ENCODE results near the gene C9orf78. TPM values are rescaled to one million over a fixed set of nuclear protein-coding genes. Genes with fewer than 3 reads are reported as not detected.

Gene C9orf78
- total and polyA plus RNA-seq, 2 of the 8 experiments (the other 6 are each of a cell fraction or from before 2014, with no cell fraction given), result 17.4 to 40.6 TPM

GRCh38 chr9:129834489-129835127 is 467 bp downstream of the C9orf78 start:
- Histone ChIP-seq H2BK20ac (ENCODE audit: low read length) (no peak overlapping the region), H3K27ac (ENCODE audit: low read depth, low read length) (no peak overlapping the region)

More at GRCh38 chr9:129834489-129835127, 467 bp downstream of the C9orf78 start:
- Histone ChIP-seq H3K4me3 (ENCODE audit: extremely low read depth in 1 of 4, insufficient read depth in 2 of 4, low read depth in 3 of 4, low read length in 4 of 4) (peak overlapping the region; percentile 80 to 100 (median 99)), H4K20me1 (replicated peaks in 1 of 2; ENCODE audit: control insufficient read depth in 1 of 2, insufficient read depth in 2 of 2, low read length in 2 of 2) (peaks cover 0 to 2% of the 10 kb centered on the region in 2 experiments), H3K56ac (replicated peaks; ENCODE audit: insufficient read length, low read depth, low read length) (peak overlapping the region; percentile 60), H2AFZ (ENCODE audit: low read length) (peak overlapping the region; percentile 47; the same call in 1 of the 2 replicates), H4K8ac (ENCODE audit: extremely low read depth, insufficient read depth, low read length) (peak overlapping the region; percentile 90; the same call in 1 of the 2 replicates), H3K79me1 (ENCODE audit: low read depth, low read length) (peaks cover 2% of the 10 kb centered on the region), H3K18ac (ENCODE audit: extremely low read depth, low read length) (no peak overlapping the region), H4K5ac (ENCODE audit: insufficient read length, low read depth, low read length) (no peak overlapping the region), H4K91ac (replicated peaks; ENCODE audit: insufficient read length, low read length) (peak overlapping the region; percentile 17), H3K9me3 (ENCODE audit: insufficient read depth in 2 of 2, low read depth in 1 of 2, low read length in 1 of 2) (no peaks in the 10 kb centered on the region), H3K23me2 (ENCODE audit: low read depth, low read length) (peaks cover 6% of the 10 kb centered on the region), H2AK5ac (ENCODE audit: low read depth, low read length) (no peak overlapping the region), H3K4me2 (ENCODE audit: insufficient read depth in 1 of 2, low read depth in 2 of 2, low read length in 2 of 2) (peak overlapping the region; percentile 87 to 97), H3K14ac (ENCODE audit: insufficient read length) (no peak overlapping the region), H3K79me2 (ENCODE audit: control insufficient read depth in 1 of 2, insufficient read depth in 2 of 2, low read length in 2 of 2) (peaks cover 0 to 12% of the 10 kb centered on the region in 2 experiments; a peak in 2 of 4 replicates), H3K9ac (replicated peaks in 1 of 4; ENCODE audit: extremely low read depth in 1 of 4, low read depth in 3 of 4, low read length in 3 of 4) (peak overlapping the region in 3 of 4 experiments; percentile 69 to 73 (median 71); a peak in 6 of 7 replicates), H3K27me3 (replicated peaks in 1 of 4; ENCODE audit: control insufficient read depth in 3 of 4, extremely low read depth in 1 of 4, insufficient read depth in 3 of 4, low read length in 3 of 4) (no peaks in the 10 kb centered on the region; a peak in 1 of 7 replicates), H3K23ac (ENCODE audit: insufficient read length) (no peak overlapping the region), H3K4ac (replicated peaks; ENCODE audit: insufficient read length, low read depth, low read length) (no peak overlapping the region), H3K36me3 (ENCODE audit: control insufficient read depth in 2 of 4, insufficient read depth in 4 of 4, low read length in 3 of 4) (peaks cover 6 to 20% (median 15%) of the 10 kb centered on the region in 4 experiments; a peak in 7 of 8 replicates), H2BK5ac (ENCODE audit: low read depth, low read length) (no peak overlapping the region), H2BK120ac (replicated peaks; ENCODE audit: low read depth, low read length) (no peak overlapping the region), H2BK15ac (ENCODE audit: low read length) (no peak overlapping the region), H3K4me1 (replicated peaks in 1 of 4; ENCODE audit: control insufficient read depth in 3 of 4, insufficient read depth in 4 of 4, low read length in 3 of 4) (peaks cover 5 to 11% (median 7%) of the 10 kb centered on the region in 4 experiments; a peak in 6 of 7 replicates), H2BK12ac (ENCODE audit: low read depth, low read length) (no peak overlapping the region)
- no peak for DNase-seq (ENCODE audit: low read depth in 1 of 2, low spot score in 2 of 2)
- TF ChIP-seq SAP30 (IDR thresholded peaks at IDR 0.05; ENCODE audit: insufficient read depth, insufficient replicate concordance, low read length) (peak; percentile 92), TBP (IDR thresholded peaks at IDR 0.05; ENCODE audit: low read depth, low read length) (no peak), POLR2A (IDR thresholded peaks at IDR 0.05; ENCODE audit: control extremely low read depth in 1 of 2, low read depth in 2 of 2, low read length in 2 of 2) (peak in 1 of 2 experiments; percentile 1; a peak in 1 of 3 replicates)
- no peak for FAIRE-seq
- 9% methylated on average over 32 of the region's 32 CpGs; no CpG with 5 or more reads in 1 of the 2 experiments for WGBS, 2 experiments (ENCODE audit: extremely low coverage in 1 of 2, insufficient coverage in 1 of 2, insufficient read length in 1 of 2, insufficient replicate concordance in 2 of 2, low coverage in 1 of 2, low lambda C conversion rate in 2 of 2, missing lambda C conversion rate in 1 of 2)
- ChIA-PET CTCF (ENCODE audit: partially characterized antibody) (interaction anchor here (0.6 to 1.1 kb wide), 3 partner anchors 12 to 573 kb away, joined by 3 to 4 read pairs (median 3); no protein-coding TSS in a partner anchor), POLR2A (ENCODE audit: partially characterized antibody) (interaction anchor here (0.8 to 1.0 kb wide), 4 partner anchors 8 to 51 kb away, joined by 3 read pairs; partner anchors contain the start of genes TOR1A and TOR1B)
